Amniotic stem cell (primary cell): ENCODE data around the gene VEZT.
"Not testable (repeated sequence)": the region's sequence is repeated elsewhere in the genome, so short reads cannot be mapped to it uniquely, and the experiment has no call there.

Experiments used
- DNase-seq: peaks from one replicate; lab custom pipeline; 2025; lab: John Stamatoyannopoulos, UW

VEZT gene

GRCh38 chr12:95224202-95225170 is 6.9 kb downstream of the VEZT start:
- DNase-seq = peak; percentile 56

- DNase-seq = no peak
These were observed 8.1 kb downstream of the VEZT start for GRCh38 chr12:95225645-95226212.

GRCh38 chr12:95227818-95228356 is 10.3 kb downstream of the VEZT start:
- DNase-seq = no peak

DNA sequence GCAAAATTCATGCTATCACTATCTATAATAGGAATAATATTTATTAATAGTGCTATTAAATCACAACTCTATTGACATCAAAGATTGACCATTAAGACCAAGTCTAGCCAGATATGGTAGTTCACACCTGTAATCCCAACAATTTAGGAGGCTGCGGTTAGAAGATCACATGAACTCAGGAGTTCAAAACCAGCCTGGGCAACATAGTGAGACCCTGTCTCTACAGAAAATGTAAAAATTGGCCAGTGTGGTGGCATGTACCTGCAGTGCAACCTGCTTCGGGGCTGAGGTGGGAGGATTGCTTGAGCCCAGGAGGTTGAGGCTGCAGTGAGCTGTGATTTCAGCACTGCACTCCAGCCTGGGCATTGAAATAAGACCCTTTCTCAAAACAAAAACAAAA is 11.0 kb downstream of the VEZT start:
- DNase-seq = no peak

DNA sequence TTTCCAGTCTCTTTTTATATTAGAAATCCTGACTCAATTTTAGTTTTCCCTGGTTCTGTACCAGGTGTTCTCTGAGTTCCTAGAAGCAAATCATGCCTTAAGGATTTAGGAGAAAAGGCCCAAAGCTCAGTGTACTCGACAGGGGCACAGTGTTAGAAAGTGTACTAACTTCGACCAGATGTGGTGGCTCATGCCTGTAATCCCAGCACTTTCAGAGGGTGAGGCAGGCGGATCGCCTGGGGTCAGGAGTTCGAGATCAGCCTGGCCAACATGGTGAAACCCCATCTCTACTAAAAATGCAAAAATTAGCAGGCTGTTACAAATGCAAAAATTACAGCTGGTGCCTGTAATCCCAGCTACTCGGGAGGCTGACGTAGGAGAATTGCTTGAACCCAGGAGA is 12.0 kb downstream of the VEZT start:
- DNase-seq = no peak

GRCh38 chr12:95230313-95230712 is 12.7 kb downstream of the VEZT start:
- DNase-seq = no peak

GRCh38 chr12:95231190-95231589 is 13.6 kb downstream of the VEZT start:
- DNase-seq = no peak

- not testable (repeated sequence) for DNase-seq
These were observed 16.6 kb downstream of the VEZT start for GRCh38 chr12:95234187-95234586.

DNA sequence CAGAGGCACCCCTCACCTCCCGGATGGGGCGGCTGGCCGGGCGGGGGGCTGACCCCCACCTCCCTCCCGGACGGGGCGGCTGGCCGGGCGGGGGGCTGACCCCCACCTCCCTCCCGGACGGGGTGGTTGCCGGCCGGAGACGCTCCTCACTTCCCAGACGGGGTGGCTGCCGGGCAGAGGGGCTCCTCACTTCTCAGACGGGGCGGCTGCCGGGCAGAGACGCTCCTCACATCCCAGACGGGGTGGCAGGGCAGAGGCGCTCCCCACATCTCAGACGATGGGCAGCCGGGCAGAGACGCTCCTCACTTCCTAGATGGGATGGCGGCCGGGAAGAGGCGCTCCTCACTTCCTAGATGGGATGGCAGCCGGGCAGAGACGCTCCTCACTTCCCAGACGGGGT is 18.0 kb downstream of the VEZT start:
- not testable (repeated sequence) for DNase-seq

- no peak for DNase-seq
These were observed 19.7 kb downstream of the VEZT start for GRCh38 chr12:95237315-95237714.

GRCh38 chr12:95238150-95238549 is 20.5 kb downstream of the VEZT start:
- no peak for DNase-seq

GRCh38 chr12:95239216-95239615 is 21.6 kb downstream of the VEZT start:
- DNase-seq = no peak

DNA sequence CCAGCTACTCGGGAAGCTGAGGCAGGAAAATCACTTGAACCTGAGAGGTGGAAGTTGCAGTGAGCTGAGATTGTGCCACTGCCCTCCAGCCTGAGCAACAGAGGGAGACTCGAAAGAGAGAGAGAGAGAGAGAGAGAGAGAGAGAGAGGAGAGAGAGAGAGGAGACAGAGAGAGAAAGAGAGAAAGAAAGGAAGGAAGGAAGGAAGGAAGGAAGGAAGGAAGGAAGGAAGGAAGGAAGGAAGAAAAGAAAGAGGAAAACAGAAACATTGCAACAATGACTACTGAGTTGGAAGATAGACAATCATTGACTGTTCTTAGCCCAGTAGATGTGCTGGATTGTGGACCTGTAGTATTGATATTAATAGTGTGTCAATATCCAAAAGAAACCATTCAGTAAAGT is 22.2 kb downstream of the VEZT start:
- not testable (repeated sequence) for DNase-seq

DNA sequence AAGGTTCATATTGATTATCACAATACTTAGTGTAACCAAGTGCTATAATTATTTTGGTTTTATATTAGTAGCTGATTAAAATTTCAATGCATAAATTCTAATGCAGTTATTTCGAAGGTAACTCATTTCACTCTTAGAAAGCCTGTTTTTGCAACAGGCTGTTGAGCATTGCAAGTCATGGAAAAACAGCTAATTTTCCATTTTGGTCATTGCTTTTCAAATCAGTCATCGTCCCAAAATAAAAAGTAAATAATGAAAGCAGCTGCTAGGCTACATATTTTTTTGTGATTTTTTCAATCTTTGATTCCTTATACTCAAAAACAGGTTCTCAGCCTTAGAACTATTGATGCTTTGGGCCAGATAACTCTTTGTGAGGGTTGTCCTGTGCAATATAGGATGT is 22.9 kb downstream of the VEZT start:
- DNase-seq = no peak

DNA sequence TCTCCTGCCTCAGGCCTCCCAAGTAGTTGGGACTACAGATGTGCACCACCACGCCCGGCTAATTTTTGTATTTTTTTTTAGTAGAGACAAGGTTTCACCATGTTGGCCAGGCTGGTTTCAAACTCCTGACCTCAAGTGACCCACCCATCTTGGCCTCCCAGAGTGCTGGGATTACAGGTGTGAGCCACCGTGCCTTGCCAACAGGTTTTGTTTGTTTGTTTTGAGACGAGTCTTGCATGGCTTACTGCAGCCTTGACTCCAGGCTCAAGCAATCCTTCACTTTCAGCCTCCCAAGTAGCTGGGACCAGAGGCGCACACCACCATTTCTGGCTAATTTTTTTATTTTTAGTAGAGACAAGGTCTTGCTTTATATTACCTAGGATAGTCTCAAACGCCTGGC is 23.5 kb downstream of the VEZT start:
- not testable (repeated sequence) for DNase-seq

DNA sequence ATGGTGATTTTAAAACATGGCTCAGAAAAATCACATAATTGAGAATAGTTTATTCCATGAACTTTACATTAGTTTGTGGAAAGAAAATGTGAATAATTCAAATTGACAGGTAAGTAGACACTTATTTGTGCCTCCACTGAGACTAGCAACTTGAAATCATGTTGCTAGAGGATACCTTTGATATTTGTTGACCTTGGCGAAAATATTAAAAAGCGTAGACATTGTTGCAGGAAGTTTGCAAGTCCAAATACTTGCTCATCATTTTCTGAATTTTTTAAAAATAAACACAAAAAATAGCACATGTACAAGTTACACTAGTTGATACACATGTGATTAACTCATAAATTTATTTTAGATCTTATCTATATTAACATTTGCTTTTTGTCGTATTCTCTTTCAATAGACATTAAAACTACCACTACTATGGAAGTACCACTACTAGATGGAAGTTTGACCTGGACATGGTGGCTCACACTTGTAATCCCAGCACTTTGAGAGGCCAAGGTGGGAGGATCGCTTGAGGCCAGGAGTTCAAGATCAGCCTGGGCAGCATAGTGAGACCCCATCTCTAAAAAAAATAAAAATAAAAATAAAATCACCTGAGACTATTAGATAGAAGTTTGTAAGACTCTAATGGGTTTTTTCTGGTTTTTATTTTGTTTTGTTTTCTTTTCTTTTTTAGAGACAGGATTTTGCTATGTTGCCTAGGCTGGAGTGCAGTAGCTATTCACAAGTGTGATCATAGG is 24.3 kb downstream of the VEZT start:
- DNase-seq = no peak

GRCh38 chr12:95243497-95244183 is 26.0 kb downstream of the VEZT start:
- no peak for DNase-seq

DNA sequence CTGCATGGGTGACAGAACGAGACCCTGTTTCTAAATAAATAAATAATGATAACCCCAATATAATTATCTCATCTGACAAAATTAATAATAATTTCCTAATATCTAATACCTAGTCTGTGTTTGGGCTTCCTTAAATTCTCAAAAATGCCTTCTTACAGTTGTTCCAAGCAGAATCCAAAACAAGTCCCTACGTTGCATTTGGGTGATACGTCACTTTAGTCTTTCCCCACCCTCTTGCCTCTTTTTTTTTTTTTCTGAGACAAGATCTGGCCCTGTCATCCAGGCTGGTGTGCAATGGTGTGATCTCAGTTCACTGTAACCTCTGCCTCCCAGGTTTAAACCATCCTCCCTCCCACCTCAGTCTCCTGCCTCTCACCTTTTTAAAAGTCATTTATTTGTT is 26.7 kb downstream of the VEZT start:
- DNase-seq = no peak

- DNase-seq = no peak
These were observed 30.5 kb downstream of the VEZT start for GRCh38 chr12:95248095-95248494.

DNA sequence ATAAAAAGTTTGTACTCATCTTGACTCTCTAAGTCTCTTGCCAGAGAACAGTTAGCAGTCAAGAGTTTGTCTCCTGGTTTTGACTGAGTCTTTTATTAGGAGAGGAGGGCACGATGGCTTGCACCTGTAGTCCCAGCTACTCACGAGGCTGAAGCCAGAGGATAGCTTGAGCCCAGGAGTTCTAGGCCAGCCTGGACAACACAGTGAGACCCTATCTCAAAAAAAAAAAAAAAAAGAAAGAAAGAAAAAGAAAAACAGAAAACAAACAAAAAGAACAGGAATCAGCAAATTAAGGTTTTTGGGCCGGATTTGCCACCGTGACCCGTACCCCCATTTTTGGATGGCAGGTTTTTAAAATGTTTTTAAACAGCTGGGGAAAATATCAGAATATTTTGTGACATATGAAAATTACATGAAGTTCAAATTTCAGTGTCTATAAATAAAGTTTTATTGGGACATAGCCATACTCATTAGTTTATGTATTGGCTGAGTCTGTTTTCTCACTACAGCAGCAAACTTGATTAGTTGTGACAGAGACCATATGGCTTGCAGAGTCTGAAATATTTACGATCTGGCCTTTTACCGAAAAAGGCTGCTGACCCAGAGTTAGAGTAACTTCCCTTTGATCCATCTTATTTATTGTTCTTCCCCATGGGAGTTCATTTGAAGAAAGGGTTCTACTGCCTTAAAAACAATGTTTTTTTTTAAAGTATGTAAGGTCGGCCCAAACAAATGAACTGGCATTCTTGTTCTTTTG is 31.2 kb downstream of the VEZT start:
- DNase-seq = no peak

DNA sequence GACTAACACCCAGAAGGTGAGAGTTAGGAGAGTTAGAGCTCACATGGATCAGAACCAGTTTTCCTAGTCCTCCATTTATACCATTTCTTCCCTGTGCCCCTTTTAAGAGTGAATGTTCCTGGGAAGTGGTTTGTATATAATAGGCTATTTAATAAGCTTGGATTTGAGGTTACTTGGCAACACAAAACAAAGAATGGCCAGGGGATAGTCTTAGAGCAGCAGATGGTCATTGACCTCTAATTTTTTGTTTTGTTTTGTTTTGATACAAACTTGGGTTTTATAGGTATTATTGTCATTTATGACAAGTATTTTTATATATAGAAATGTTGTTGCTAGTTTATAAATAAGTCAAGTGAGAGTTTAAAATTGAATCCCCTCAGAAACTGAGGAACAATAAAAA is 35.8 kb downstream of the VEZT start:
- DNase-seq = no peak
